ENCODE data around the gene POLR2C. TPM values are rescaled to one million over a fixed set of nuclear protein-coding genes. Genes with fewer than 3 reads are reported as not detected.

Gene POLR2C
- total RNA-seq, 2 experiments from 2014 or later: 52.3 to 101 TPM

DNA sequence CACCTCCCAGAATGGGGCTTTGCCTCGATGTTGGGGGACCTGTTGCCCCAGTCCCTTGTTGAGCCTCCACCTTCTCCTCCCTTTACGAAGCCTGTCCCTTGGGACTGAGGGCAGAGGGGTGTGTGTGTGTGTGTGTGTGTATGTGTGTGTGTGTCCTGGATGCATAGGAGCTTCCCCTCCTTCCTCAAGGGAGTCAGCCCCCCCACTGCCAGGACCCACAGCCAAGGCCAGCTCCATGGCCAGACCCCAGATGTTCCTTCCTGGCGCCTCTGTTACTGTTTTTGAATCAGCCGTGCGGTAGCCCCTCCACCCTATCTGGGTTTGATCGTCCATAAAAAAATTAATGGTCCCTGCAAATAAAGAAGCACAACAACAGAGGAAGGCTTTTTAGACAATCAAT, 41.5 kb downstream of the POLR2C start:
- H3K9me3 ChIP-seq (ENCODE audit: low read length): no peaks in the 10 kb centered on the region
- DNase-seq (ENCODE audit: low spot score): no peak
- no TSS peak for BruUV-seq (replicated peaks)
- ChIA-PET CTCF (ENCODE audit: unreplicated experiment) (no interaction called here), POLR2A (no interaction called here)
- no peaks in the 10 kb centered on the region for H3K36me3 ChIP-seq (ENCODE audit: insufficient read depth, low read length)
- H3K4me2 ChIP-seq (ENCODE audit: low read length): no peak overlapping the region
- no peak overlapping the region for H3K27ac ChIP-seq (ENCODE audit: low read depth, low read length, poor library complexity, severe bottlenecking)
- TF ChIP-seq, protein P1, sequence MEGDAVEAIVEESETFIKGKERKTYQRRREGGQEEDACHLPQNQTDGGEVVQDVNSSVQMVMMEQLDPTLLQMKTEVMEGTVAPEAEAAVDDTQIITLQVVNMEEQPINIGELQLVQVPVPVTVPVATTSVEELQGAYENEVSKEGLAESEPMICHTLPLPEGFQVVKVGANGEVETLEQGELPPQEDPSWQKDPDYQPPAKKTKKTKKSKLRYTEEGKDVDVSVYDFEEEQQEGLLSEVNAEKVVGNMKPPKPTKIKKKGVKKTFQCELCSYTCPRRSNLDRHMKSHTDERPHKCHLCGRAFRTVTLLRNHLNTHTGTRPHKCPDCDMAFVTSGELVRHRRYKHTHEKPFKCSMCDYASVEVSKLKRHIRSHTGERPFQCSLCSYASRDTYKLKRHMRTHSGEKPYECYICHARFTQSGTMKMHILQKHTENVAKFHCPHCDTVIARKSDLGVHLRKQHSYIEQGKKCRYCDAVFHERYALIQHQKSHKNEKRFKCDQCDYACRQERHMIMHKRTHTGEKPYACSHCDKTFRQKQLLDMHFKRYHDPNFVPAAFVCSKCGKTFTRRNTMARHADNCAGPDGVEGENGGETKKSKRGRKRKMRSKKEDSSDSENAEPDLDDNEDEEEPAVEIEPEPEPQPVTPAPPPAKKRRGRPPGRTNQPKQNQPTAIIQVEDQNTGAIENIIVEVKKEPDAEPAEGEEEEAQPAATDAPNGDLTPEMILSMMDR (conservative IDR thresholded peaks at IDR 0.05; ENCODE audit: low read length): no peak
- TF ChIP-seq EZH2phosphoT487 (IDR thresholded peaks at IDR 0.05; ENCODE audit: borderline replicate concordance, low read depth, low read length): no peak
- H4K20me1 ChIP-seq (ENCODE audit: insufficient read depth, low read length): no peaks in the 10 kb centered on the region; the same call in 1 of the 2 replicates
- no peak overlapping the region for H2AFZ ChIP-seq (ENCODE audit: low read length)
- H3K79me2 ChIP-seq (ENCODE audit: insufficient read depth, low read depth, low read length): no peaks in the 10 kb centered on the region
- intact Hi-C loops (cut with micrococcal nuclease; ENCODE audit: unreplicated experiment): no loop called here
- no peaks in the 10 kb centered on the region for H3K4me1 ChIP-seq (ENCODE audit: insufficient read depth, low read length, poor library complexity, severe bottlenecking)
- no peaks in the 10 kb centered on the region for H3K9me2 ChIP-seq (ENCODE audit: insufficient read depth, low read length)
- H3K4me3 ChIP-seq (ENCODE audit: low read depth, low read length, poor library complexity, severe bottlenecking): no peak overlapping the region

GRCh38 chr16:57504491-57504890, 42.0 kb downstream of the POLR2C start:
- Histone ChIP-seq H3K4me2 (ENCODE audit: low read length) (no peak overlapping the region), H3K79me2 (ENCODE audit: insufficient read depth, low read depth, low read length) (no peaks in the 10 kb centered on the region), H3K4me1 (ENCODE audit: insufficient read depth, low read length, poor library complexity, severe bottlenecking) (no peaks in the 10 kb centered on the region), H3K9me3 (ENCODE audit: low read length) (no peaks in the 10 kb centered on the region), H4K20me1 (ENCODE audit: insufficient read depth, low read length) (no peaks in the 10 kb centered on the region), H3K27ac (ENCODE audit: low read depth, low read length, poor library complexity, severe bottlenecking) (no peak overlapping the region), H2AFZ (ENCODE audit: low read length) (no peak overlapping the region), H3K9me2 (ENCODE audit: insufficient read depth, low read length) (no peaks in the 10 kb centered on the region), H3K36me3 (ENCODE audit: insufficient read depth, low read length) (no peaks in the 10 kb centered on the region), H3K4me3 (ENCODE audit: low read depth, low read length, poor library complexity, severe bottlenecking) (no peak overlapping the region)
- BruUV-seq (replicated peaks): no TSS peak
- intact Hi-C loops (cut with micrococcal nuclease; ENCODE audit: unreplicated experiment): no loop called here
- no peak for TF ChIP-seq EZH2phosphoT487 (IDR thresholded peaks at IDR 0.05; ENCODE audit: borderline replicate concordance, low read depth, low read length)
- TF ChIP-seq, protein P1 (conservative IDR thresholded peaks at IDR 0.05; ENCODE audit: low read length): no peak
- ChIA-PET CTCF (ENCODE audit: unreplicated experiment) (interaction anchor here (0.6 kb wide), 1 partner anchor 17 kb away, joined by 4 read pairs; no protein-coding TSS in a partner anchor), POLR2A (no interaction called here)
- no peak for DNase-seq (ENCODE audit: low spot score)

DNA sequence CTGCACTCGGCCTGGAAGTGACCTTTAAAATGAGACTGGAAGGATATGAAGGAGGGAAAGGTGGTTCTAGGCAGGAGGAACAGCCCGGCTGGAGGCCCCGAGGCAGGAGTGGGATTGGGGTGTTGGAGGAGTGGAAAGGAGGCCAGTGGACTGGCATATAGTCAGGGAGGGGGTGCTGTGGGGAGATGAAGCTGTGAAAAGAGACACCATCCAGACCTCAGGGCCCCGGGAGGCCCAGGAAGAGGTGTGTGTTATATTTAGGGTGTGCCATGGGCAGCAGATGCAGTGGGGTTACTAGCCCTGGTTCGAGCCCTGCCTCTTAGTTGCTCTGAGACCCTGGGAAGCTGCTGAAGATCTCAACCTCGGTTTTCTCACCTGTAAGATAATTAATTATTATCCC, 42.7 kb downstream of the POLR2C start:
- TF ChIP-seq, protein P1 (conservative IDR thresholded peaks at IDR 0.05; ENCODE audit: low read length): no peak
- no peak for TF ChIP-seq EZH2phosphoT487 (IDR thresholded peaks at IDR 0.05; ENCODE audit: borderline replicate concordance, low read depth, low read length)
- ChIA-PET CTCF (ENCODE audit: unreplicated experiment) (no interaction called here), POLR2A (no interaction called here)
- Histone ChIP-seq H2AFZ (ENCODE audit: low read length) (no peak overlapping the region), H3K4me1 (ENCODE audit: insufficient read depth, low read length, poor library complexity, severe bottlenecking) (no peaks in the 10 kb centered on the region), H3K27ac (ENCODE audit: low read depth, low read length, poor library complexity, severe bottlenecking) (no peak overlapping the region), H3K79me2 (ENCODE audit: insufficient read depth, low read depth, low read length) (no peaks in the 10 kb centered on the region), H3K9me2 (ENCODE audit: insufficient read depth, low read length) (no peaks in the 10 kb centered on the region), H3K4me2 (ENCODE audit: low read length) (no peak overlapping the region), H3K9me3 (ENCODE audit: low read length) (no peaks in the 10 kb centered on the region), H3K36me3 (ENCODE audit: insufficient read depth, low read length) (no peaks in the 10 kb centered on the region), H4K20me1 (ENCODE audit: insufficient read depth, low read length) (no peaks in the 10 kb centered on the region), H3K4me3 (ENCODE audit: low read depth, low read length, poor library complexity, severe bottlenecking) (no peak overlapping the region)
- DNase-seq (ENCODE audit: low spot score): no peak
- BruUV-seq (replicated peaks): no TSS peak
- intact Hi-C loops (cut with micrococcal nuclease; ENCODE audit: unreplicated experiment): no loop called here

Data from OCI-LY7 (cell line).